H9 (cell line): ENCODE data around the gene ERC2. TPM values are rescaled to one million over a fixed set of nuclear protein-coding genes. Genes with fewer than 3 reads are reported as not detected.

Source experiments
- DNase-seq: peaks from one replicate; pipeline ENCODE4 v3.0.0-alpha.2; 2017
- H2AFZ ChIP-seq: one replicate; pipeline ENCODE4 v1.6.1; 2013; ENCODE audit warnings: mild to moderate bottlenecking, low read length, control low read depth, moderate library complexity
- H2AK5ac ChIP-seq: 2 replicates; pipeline ENCODE4 v1.6.1; 2013; ENCODE audit warnings: low read length, control low read depth, mixed read lengths; ENCODE audit not compliant: insufficient read length
- H2BK120ac ChIP-seq: one replicate; pipeline ENCODE4 v1.6.1; 2013; ENCODE audit warnings: low read depth, mild to moderate bottlenecking, low read length, control low read depth, inconsistent platforms; ENCODE audit not compliant: poor library complexity, severe bottlenecking
- H2BK12ac ChIP-seq: 2 replicates; pipeline ENCODE4 v1.6.1; 2013; ENCODE audit warnings: low read length, control low read depth, mixed read lengths, low read depth; ENCODE audit not compliant: insufficient read length
- H2BK15ac ChIP-seq: 2 replicates; pipeline ENCODE4 v1.6.1; 2013; ENCODE audit warnings: low read depth, low read length, control low read depth
- H2BK20ac ChIP-seq: one replicate; pipeline ENCODE4 v1.6.1; 2013; ENCODE audit warnings: low read depth, mild to moderate bottlenecking, low read length, control low read depth, inconsistent platforms; ENCODE audit not compliant: poor library complexity, severe bottlenecking
- H2BK5ac ChIP-seq: 2 replicates; pipeline ENCODE4 v1.6.1; 2013; ENCODE audit warnings: low read length, control low read depth, mixed read lengths; ENCODE audit not compliant: insufficient read length
- H3K14ac ChIP-seq: 2 replicates; pipeline ENCODE4 v1.6.1; 2013; ENCODE audit warnings: low read length, control low read depth; ENCODE audit not compliant: insufficient read depth
- H3K18ac ChIP-seq: 2 replicates; pipeline ENCODE4 v1.6.1; 2013; ENCODE audit warnings: low read depth, mild to moderate bottlenecking, mixed read lengths, low read length, control low read depth; ENCODE audit not compliant: insufficient read length
- H3K23ac ChIP-seq: 2 replicates; pipeline ENCODE4 v1.6.1; 2013; ENCODE audit warnings: low read length, control low read depth, mixed read lengths, low read depth; ENCODE audit not compliant: insufficient read length
- H3K23me2 ChIP-seq: 2 replicates; pipeline ENCODE4 v1.6.1; 2013; ENCODE audit warnings: low read depth, mild to moderate bottlenecking, mixed read lengths, low read length, control low read depth; ENCODE audit not compliant: insufficient read length, poor library complexity, severe bottlenecking
- H3K27ac ChIP-seq: 2 replicates; pipeline ENCODE4 v1.5.1; 2013; ENCODE audit warnings: low read length, control low read depth, mixed read lengths, low read depth; ENCODE audit not compliant: insufficient read length
- H3K27me3 ChIP-seq: 2 replicates; pipeline ENCODE4 v1.6.1; 2013; ENCODE audit warnings: low read length, control low read depth, inconsistent platforms; ENCODE audit not compliant: insufficient read depth
- H3K4ac ChIP-seq: 2 replicates; pipeline ENCODE4 v1.6.1; 2013; ENCODE audit warnings: low read depth, mild to moderate bottlenecking, control low read depth, inconsistent platforms, low read length, moderate library complexity
- H3K4me1 ChIP-seq: 2 replicates; pipeline ENCODE4 v1.6.1; 2013; ENCODE audit warnings: low read length, control low read depth, inconsistent platforms; ENCODE audit not compliant: insufficient read depth
- H3K4me2 ChIP-seq: 2 replicates; pipeline ENCODE4 v1.6.1; 2013; ENCODE audit warnings: low read length, control low read depth, mixed read lengths; ENCODE audit not compliant: insufficient read length, insufficient read depth
- H3K56ac ChIP-seq: 2 replicates; pipeline ENCODE4 v1.6.1; 2013; ENCODE audit warnings: low read depth, mild to moderate bottlenecking, mixed read lengths, low read length, control low read depth; ENCODE audit not compliant: insufficient read length
- H3K79me1 ChIP-seq: 2 replicates; pipeline ENCODE4 v1.6.1; 2013; ENCODE audit warnings: low read depth, mild to moderate bottlenecking, moderate library complexity, low read length, control low read depth, inconsistent platforms; ENCODE audit not compliant: insufficient read depth, poor library complexity, severe bottlenecking
- H3K79me2 ChIP-seq: 2 replicates; pipeline ENCODE4 v1.6.1; 2013; ENCODE audit warnings: low read length, control low read depth, inconsistent platforms; ENCODE audit not compliant: insufficient read depth
- H3K9ac ChIP-seq: 2 replicates; pipeline ENCODE4 v1.6.1; 2013; ENCODE audit warnings: low read length, control low read depth, mixed read lengths; ENCODE audit not compliant: insufficient read length; ENCODE audit errors: extremely low read depth
- H3K9me3 ChIP-seq: one replicate; pipeline ENCODE4 v1.6.1; 2013; ENCODE audit warnings: low read depth, low read length, inconsistent platforms; ENCODE audit not compliant: control insufficient read depth
- H3T11ph ChIP-seq: one replicate; pipeline ENCODE4 v1.6.1; 2013; ENCODE audit warnings: mild to moderate bottlenecking, low read length, control low read depth, inconsistent platforms
- H4K20me1 ChIP-seq: one replicate; pipeline ENCODE4 v1.6.1; 2013; ENCODE audit not compliant: control insufficient read depth, insufficient read length, insufficient read depth
- H4K5ac ChIP-seq: 2 replicates; pipeline ENCODE4 v1.6.1; 2013; ENCODE audit warnings: low read depth, mild to moderate bottlenecking, mixed read lengths, low read length, control low read depth; ENCODE audit not compliant: insufficient read length
- H4K8ac ChIP-seq: replicated peaks from 2 replicates; pipeline ENCODE4 v1.6.1; 2013; ENCODE audit warnings: low read length, control low read depth, mixed read lengths, low read depth; ENCODE audit not compliant: insufficient read length
- H4K91ac ChIP-seq: 2 replicates; pipeline ENCODE4 v1.6.1; 2013; ENCODE audit warnings: low read depth, mild to moderate bottlenecking, moderate library complexity, mixed read lengths, low read length, control low read depth; ENCODE audit not compliant: insufficient read length
- H3K27ac Mint-ChIP-seq, 3 experiments: 2 replicates in 2 of 3; 3 replicates in 1 of 3; pipeline ENCODE4 v1.8.0; 2020 to 2021; ENCODE audit warnings: mixed read lengths in 3 of 3, mild to moderate bottlenecking in 1 of 3, moderate library complexity in 1 of 3
- H3K27me3 Mint-ChIP-seq: 2 replicates; pipeline ENCODE4 v1.8.0; 2021; ENCODE audit warnings: low read depth, mild to moderate bottlenecking, moderate library complexity, mixed read lengths
- H3K36me3 Mint-ChIP-seq, 3 experiments: 2 replicates in 2 of 3; 3 replicates in 1 of 3; pipeline ENCODE4 v1.8.0; 2020 to 2021; ENCODE audit warnings: low read depth in 3 of 3, mixed read lengths in 3 of 3; ENCODE audit not compliant: insufficient read depth in 1 of 3
- H3K4me1 Mint-ChIP-seq, 2 experiments: 2 replicates each; pipeline ENCODE4 v1.8.0; 2020; ENCODE audit warnings: mixed read lengths in 2 of 2
- H3K4me3 Mint-ChIP-seq, 2 experiments: 2 replicates in 1 of 2; 3 replicates in 1 of 2; pipeline ENCODE4 v1.8.0; 2020 to 2021; ENCODE audit warnings: mild to moderate bottlenecking in 2 of 2, mixed read lengths in 2 of 2, moderate library complexity in 1 of 2
- H3K9me3 Mint-ChIP-seq, 2 experiments: 2 replicates in 1 of 2; 3 replicates in 1 of 2; pipeline ENCODE4 v1.8.0; 2020; ENCODE audit warnings: mild to moderate bottlenecking in 2 of 2, mixed read lengths in 2 of 2, moderate library complexity in 1 of 2
- WGBS: extraction: QIAGEN DNeasy Blood & Tissue Kit; methylation state at CpG from one replicate; pipeline ENCODE4 v1.1.7; 2013; ENCODE audit warnings: missing lambda C conversion rate, low lambda C conversion rate, mixed read lengths; ENCODE audit not compliant: insufficient read length; ENCODE audit errors: extremely low coverage; 5-methylcytosine and 5-hydroxymethylcytosine counted together
- total RNA-seq: library from RNA; stranded (reverse); gene quantifications from 2 replicates; pipeline ENCODE4 v1.2.1, GENCODE V29; 2021
- TF ChIP-seq, protein P1 (sequence below): fragments of 200-600 bp; sonication (generic); conservative IDR thresholded peaks from 3 replicates; pipeline ENCODE4 v1.8.0; 2021; ENCODE audit warnings: antibody characterized with exemption, mild to moderate bottlenecking

ERC2 gene
- total RNA-seq, 1 experiment from 2014 or later: 15.4 TPM

- Histone ChIP-seq H4K91ac (no peak overlapping the region), H4K8ac (no peak overlapping the region), H2AK5ac (no peak overlapping the region), H2BK20ac (no peak overlapping the region), H3K23me2 (no peaks in the 10 kb centered on the region), H3K4ac (no peak overlapping the region), H3K27me3 (no peaks in the 10 kb centered on the region), H3K18ac (no peak overlapping the region), H3K9ac (no peak overlapping the region), H3K56ac (no peak overlapping the region), H2BK15ac (no peak overlapping the region), H3K27ac (no peak overlapping the region), H3K23ac (no peak overlapping the region), H4K20me1 (no peaks in the 10 kb centered on the region), H3T11ph (no peak overlapping the region), H3K4me1 (no peaks in the 10 kb centered on the region), H3K9me3 (no peaks in the 10 kb centered on the region), H3K79me2 (no peaks in the 10 kb centered on the region), H2BK12ac (no peak overlapping the region), H2BK5ac (no peak overlapping the region), H3K14ac (no peak overlapping the region), H4K5ac (no peak overlapping the region), H3K4me2 (no peak overlapping the region), H2BK120ac (no peak overlapping the region), H2AFZ (no peak overlapping the region), H3K79me1 (no peaks in the 10 kb centered on the region)
- no peaks in the 10 kb centered on the region for H3K36me3 Mint-ChIP-seq
- TF ChIP-seq, protein P1, sequence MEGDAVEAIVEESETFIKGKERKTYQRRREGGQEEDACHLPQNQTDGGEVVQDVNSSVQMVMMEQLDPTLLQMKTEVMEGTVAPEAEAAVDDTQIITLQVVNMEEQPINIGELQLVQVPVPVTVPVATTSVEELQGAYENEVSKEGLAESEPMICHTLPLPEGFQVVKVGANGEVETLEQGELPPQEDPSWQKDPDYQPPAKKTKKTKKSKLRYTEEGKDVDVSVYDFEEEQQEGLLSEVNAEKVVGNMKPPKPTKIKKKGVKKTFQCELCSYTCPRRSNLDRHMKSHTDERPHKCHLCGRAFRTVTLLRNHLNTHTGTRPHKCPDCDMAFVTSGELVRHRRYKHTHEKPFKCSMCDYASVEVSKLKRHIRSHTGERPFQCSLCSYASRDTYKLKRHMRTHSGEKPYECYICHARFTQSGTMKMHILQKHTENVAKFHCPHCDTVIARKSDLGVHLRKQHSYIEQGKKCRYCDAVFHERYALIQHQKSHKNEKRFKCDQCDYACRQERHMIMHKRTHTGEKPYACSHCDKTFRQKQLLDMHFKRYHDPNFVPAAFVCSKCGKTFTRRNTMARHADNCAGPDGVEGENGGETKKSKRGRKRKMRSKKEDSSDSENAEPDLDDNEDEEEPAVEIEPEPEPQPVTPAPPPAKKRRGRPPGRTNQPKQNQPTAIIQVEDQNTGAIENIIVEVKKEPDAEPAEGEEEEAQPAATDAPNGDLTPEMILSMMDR: no peak
- H3K4me1 Mint-ChIP-seq: peaks cover 10 to 26% of the 10 kb centered on the region in 2 experiments
- no peak overlapping the region for H3K27ac Mint-ChIP-seq
- no peak overlapping the region for H3K4me3 Mint-ChIP-seq
- no peak for DNase-seq
- no peaks in the 10 kb centered on the region; a peak in 1 of 5 replicates for H3K9me3 Mint-ChIP-seq
- no CpG with 5 or more reads among the region's 5 CpGs for WGBS
- no peaks in the 10 kb centered on the region; the same call in 1 of the 2 replicates for H3K27me3 Mint-ChIP-seq
These were observed 688.7 kb downstream of the ERC2 start for GRCh38 chr3:55779543-55779942.
